ENCODE data around the gene SH2D6.

DNA sequence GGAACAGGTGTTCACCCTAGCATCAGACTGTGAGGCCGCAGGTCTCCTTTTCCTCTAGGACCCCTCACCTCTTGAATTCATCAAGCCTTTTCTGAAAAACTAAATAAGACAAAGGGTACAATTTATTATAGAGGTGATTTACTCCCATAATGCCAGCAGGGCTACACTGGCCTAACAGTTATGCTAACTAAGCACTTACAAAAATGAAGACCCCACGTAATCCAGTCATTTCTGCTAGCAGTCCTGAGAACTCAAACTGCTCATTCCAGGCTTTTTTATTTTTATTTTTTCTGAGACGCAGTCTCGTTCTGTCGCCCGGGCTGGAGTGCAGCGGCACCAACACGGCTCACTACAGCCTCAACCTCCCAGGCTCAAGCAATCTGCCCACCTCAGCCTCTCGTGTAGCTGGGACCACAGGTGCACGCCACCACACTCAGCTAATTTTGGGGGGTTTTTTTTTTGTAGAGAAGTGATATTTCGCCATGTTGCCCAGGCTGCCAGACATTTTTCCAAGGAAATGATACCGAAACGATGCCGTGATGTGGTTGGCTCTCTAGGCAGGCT is 22.5 kb upstream of the SH2D6 start:
- TF ChIP-seq GATA2 (IDR thresholded peaks at IDR 0.05; ENCODE audit: low read depth, low read length): no peak
- TF ChIP-seq GATA3 (IDR thresholded peaks at IDR 0.05; ENCODE audit: low read depth, low read length): no peak
